ENCODE measurements around the gene ZDHHC9. TPM values are rescaled to one million over a fixed set of nuclear protein-coding genes. Genes with fewer than 3 reads are reported as not detected.

ZDHHC9 gene
- total RNA-seq, 2 experiments from 2014 or later: 5.7 to 6.7 TPM

DNA sequence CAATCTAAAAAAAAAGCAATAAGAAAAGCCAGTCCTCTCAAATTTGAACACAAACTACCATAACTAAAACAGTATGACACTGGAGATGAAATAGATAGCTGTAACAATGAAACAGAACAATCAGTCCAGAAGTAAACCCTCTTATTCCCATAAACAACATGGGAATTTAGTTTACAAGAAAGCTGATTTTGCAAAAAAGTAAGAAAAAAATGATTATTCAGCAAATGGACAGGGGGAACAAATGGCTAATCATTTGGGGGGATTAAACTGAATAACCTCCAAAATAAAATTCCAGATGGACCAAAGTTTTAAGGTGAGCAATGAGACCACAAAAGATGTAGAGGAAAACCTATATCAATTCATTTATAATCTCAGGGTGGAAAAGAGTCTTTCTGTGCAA is 80.0 kb downstream of the ZDHHC9 start:
- Mint-ChIP-seq H3K27me3 (peaks cover 1% of the 10 kb centered on the region), H3K9me3 (no peaks in the 10 kb centered on the region), H3K27ac (no peak overlapping the region), H3K4me3 (no peak overlapping the region), H3K4me1 (peaks cover 35% of the 10 kb centered on the region), H3K36me3 (peaks cover 2% of the 10 kb centered on the region)
- no peak for ATAC-seq (ENCODE audit: low read depth)
- POLR2A ChIA-PET: interaction anchor here (0.8 kb wide), 1 partner anchor 18 kb away, joined by 5 read pairs; no protein-coding TSS in a partner anchor
- DNase-seq: no peak

- POLR2A ChIA-PET: no interaction called here
- no peak overlapping the region for H3K4me3 Mint-ChIP-seq
- DNase-seq (no peak), ATAC-seq (ENCODE audit: low read depth) (no peak)
- no peaks in the 10 kb centered on the region for H3K9me3 Mint-ChIP-seq
- no peak overlapping the region for H3K27ac Mint-ChIP-seq
- H3K4me1 Mint-ChIP-seq: peaks cover 39% of the 10 kb centered on the region
- H3K36me3 Mint-ChIP-seq: peaks cover 2% of the 10 kb centered on the region
- H3K27me3 Mint-ChIP-seq: peaks cover 1% of the 10 kb centered on the region
Observed at GRCh38 chrX:129762448-129762847, 81.2 kb downstream of the ZDHHC9 start.

GRCh38 chrX:129761596-129761995 is 82.1 kb downstream of the ZDHHC9 start:
- no peak overlapping the region for H3K27ac Mint-ChIP-seq
- no peak for ATAC-seq (ENCODE audit: low read depth)
- DNase-seq: no peak
- H3K36me3 Mint-ChIP-seq: peaks cover under 1% of the 10 kb centered on the region
- H3K27me3 Mint-ChIP-seq: peaks cover 1% of the 10 kb centered on the region
- no peak overlapping the region for H3K4me3 Mint-ChIP-seq
- peaks cover 39% of the 10 kb centered on the region for H3K4me1 Mint-ChIP-seq
- POLR2A ChIA-PET: no interaction called here
- H3K9me3 Mint-ChIP-seq: no peaks in the 10 kb centered on the region

DNA sequence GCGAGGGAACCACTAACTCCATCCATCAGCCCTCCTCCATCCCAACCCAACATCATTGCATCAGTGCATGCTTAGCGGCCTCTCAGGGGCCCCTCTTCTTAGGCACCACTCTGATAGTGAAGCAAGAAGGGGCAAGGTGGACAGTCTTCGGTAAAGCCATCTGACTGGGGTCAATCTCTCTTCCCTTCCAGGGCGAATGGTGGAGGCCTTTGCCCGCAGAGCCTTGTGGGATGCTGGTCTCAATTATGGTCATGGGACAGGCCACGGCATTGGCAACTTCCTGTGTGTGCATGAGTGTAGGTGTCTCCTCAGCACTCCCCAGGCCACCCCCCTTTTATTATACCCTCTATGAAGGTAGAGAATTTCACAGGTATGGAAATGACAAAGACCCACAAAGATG is 82.7 kb downstream of the ZDHHC9 start:
- Mint-ChIP-seq H3K4me3 (no peak overlapping the region), H3K36me3 (no peaks in the 10 kb centered on the region), H3K4me1 (peaks cover 38% of the 10 kb centered on the region), H3K27ac (no peak overlapping the region), H3K9me3 (no peaks in the 10 kb centered on the region), H3K27me3 (peaks cover 1% of the 10 kb centered on the region)
- POLR2A ChIA-PET: interaction anchor here (3.9 kb wide), 1 partner anchor 21 kb away, joined by 74 read pairs; the partner anchor contains the start of gene SASH3
- ATAC-seq (ENCODE audit: low read depth): no peak
- DNase-seq: no peak

GRCh38 chrX:129760155-129760554 is 83.5 kb downstream of the ZDHHC9 start:
- POLR2A ChIA-PET: interaction anchor here (0.7 to 3.9 kb wide), 7 partner anchors 8 to 22 kb away, joined by 4 to 74 read pairs (median 5); partner anchors contain the start of gene SASH3

GRCh38 chrX:129759576-129760061 is 84.1 kb downstream of the ZDHHC9 start:
- H3K27me3 Mint-ChIP-seq: peaks cover 1% of the 10 kb centered on the region
- POLR2A ChIA-PET: interaction anchor here (0.7 to 3.9 kb wide), 9 partner anchors 9 to 27 kb away, joined by 3 to 74 read pairs (median 5); partner anchors contain the start of gene SASH3
- H3K9me3 Mint-ChIP-seq: no peaks in the 10 kb centered on the region
- H3K4me1 Mint-ChIP-seq: peaks cover 46% of the 10 kb centered on the region
- H3K27ac Mint-ChIP-seq: peak overlapping the region; percentile 84
- H3K4me3 Mint-ChIP-seq: peak overlapping the region; percentile 39
- DNase-seq: peak; percentile 63
- peak; percentile 71 for ATAC-seq (ENCODE audit: low read depth)
- no peaks in the 10 kb centered on the region for H3K36me3 Mint-ChIP-seq

More at GRCh38 chrX:129760155-129760554, 83.5 kb downstream of the ZDHHC9 start:
- no peak for DNase-seq
- Mint-ChIP-seq H3K27me3 (peaks cover 1% of the 10 kb centered on the region), H3K4me1 (peaks cover 41% of the 10 kb centered on the region), H3K36me3 (no peaks in the 10 kb centered on the region), H3K9me3 (no peaks in the 10 kb centered on the region), H3K27ac (peak overlapping the region; percentile 84), H3K4me3 (peak overlapping the region; percentile 39)
- peak; percentile 3 for ATAC-seq (ENCODE audit: low read depth)

DNA sequence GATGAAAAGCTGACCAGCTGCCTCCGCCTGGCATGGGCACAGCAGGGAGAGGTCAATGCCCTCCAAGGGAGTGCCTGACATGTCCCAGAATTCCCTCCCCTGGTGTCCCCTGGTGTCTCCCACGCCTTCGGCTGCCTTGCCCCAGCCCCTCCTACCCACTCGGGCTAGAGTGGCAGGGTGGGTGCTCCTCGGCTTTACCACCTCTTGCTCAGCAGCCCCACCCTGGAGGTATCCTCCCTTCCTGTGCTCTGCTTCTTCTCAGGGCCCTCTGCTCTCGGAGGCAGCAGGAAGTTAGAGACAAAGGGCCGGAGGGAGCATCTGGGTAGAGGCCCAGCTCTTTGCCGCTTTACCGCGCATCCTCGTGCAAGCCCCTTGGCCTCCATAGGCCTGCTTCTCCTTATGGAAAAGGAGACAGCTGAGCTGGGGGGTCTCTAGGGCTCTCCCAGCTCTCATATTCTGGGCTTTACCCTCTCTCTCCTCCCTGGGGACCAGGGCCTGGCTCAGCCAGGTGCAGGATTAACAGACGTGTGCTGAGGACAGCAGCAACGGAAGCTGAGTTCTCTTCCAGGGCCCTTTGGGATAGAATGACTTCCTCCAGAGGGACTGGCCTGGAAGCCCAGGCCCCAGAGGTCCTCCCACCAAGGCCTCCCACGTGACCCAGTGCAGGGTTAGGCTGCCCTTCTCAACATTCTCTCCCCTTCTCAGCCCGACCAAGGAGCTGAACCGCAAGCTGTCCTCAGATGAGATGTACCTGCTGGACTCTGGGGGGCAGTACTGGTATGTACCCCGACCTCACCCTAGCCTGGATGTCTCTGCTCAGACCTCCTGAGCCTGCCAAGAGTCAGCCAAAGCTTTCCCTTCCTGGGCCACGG is 87.7 kb downstream of the ZDHHC9 start:
- ATAC-seq (ENCODE audit: low read depth): peak; percentile 51
- no peak for DNase-seq
- no peaks in the 10 kb centered on the region for H3K36me3 Mint-ChIP-seq
- peak overlapping the region; percentile 72 for H3K4me3 Mint-ChIP-seq
- no peaks in the 10 kb centered on the region for H3K9me3 Mint-ChIP-seq
- peaks cover 51% of the 10 kb centered on the region for H3K4me1 Mint-ChIP-seq
- POLR2A ChIA-PET: interaction anchor here (0.6 to 2.6 kb wide), 12 partner anchors 9 to 79 kb away, joined by 3 to 32 read pairs (median 4); partner anchors contain the start of gene SASH3
- H3K27me3 Mint-ChIP-seq: no peaks in the 10 kb centered on the region
- peak overlapping the region; percentile 82 for H3K27ac Mint-ChIP-seq

DNA sequence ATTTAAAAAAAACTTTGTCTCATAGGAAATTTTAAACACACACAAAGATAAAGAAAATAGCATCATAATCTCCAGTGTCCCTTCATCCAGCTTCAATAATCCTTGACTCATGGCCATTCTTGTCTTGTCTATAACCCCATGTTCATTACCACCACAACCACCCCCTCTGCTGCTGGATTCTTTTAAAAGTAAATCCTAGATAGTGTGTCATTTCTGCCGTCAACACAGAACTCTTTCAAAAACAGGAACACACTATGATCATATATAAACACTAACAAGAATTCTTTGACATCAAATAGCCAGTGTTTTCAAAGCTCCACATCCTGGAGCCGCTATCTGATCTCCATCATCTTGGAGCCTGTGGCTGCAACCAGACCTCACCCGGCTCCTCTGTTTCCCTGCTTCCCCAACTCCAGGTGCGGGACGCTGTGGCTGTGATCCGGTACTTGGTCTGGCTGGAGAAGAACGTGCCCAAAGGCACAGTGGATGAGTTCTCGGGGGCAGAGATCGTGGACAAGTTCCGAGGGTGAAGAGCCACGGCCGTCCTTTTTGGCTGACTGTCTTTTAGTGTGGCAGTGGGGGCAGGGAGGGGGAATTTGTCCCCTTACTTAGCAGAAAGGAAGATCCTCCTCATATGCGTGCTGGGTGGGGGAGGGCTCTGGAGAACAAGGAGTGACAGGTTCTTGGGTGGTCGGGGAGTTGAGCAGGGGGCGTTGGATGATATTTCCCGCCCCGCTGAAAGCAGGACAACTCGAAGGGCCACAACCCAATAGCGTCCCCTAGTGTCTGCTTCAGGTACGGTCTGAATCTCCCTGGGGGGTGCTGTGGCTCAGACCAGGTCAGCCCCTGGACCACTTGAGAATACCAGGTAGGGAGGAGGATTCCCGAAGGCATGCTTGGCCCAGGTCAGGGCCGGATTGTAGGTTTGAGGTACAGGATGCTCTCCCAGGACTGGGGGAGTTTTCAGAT is 89.3 kb downstream of the ZDHHC9 start:
- no peaks in the 10 kb centered on the region for H3K36me3 Mint-ChIP-seq
- ATAC-seq (ENCODE audit: low read depth) (no peak), DNase-seq (no peak)
- no peaks in the 10 kb centered on the region for H3K27me3 Mint-ChIP-seq
- POLR2A ChIA-PET: interaction anchor here (0.6 to 2.6 kb wide), 5 partner anchors 9 to 27 kb away, joined by 3 to 32 read pairs (median 3); partner anchors contain the start of gene SASH3
- peaks cover 40% of the 10 kb centered on the region for H3K4me1 Mint-ChIP-seq
- no peaks in the 10 kb centered on the region for H3K9me3 Mint-ChIP-seq
- H3K27ac Mint-ChIP-seq: peak overlapping the region; percentile 83
- no peak overlapping the region for H3K4me3 Mint-ChIP-seq

Other genes with a start within 250 kb of the ZDHHC9 start
- gene APLN, start 188.9 kb downstream of the ZDHHC9 start, total RNA-seq: 1 to 10 TPM; 1.9 to 2.4 TPM
- gene XPNPEP2, start 104.9 kb downstream of the ZDHHC9 start, total RNA-seq: under 1 TPM; 0.65 to 0.67 TPM
- 100 to 1,000 TPM; 239 to 241 TPM for gene SASH3, start 63.9 kb downstream of the ZDHHC9 start, total RNA-seq
- 10 to 100 TPM; 20.8 to 21.0 TPM for gene UTP14A, start 62.3 kb upstream of the ZDHHC9 start, total RNA-seq
- 10 to 100 TPM; 14.3 to 15.4 TPM for gene BCORL1, start 138.7 kb upstream of the ZDHHC9 start, total RNA-seq

All from activated naive CD8-positive, alpha-beta T cell treated with anti-CD3 and anti-CD28 coated beads, Interleukin-2, amount 10 ng/mL, durations not matched to agents 7 days and 5 days (primary cell).